GM19324 (cell line): Measurements from ENCODE around the gene SEBOX.

Source experiments
- ATAC-seq: cut with Tn5 transposase; IDR thresholded peaks from one replicate; pipeline ENCODE4 v1.9.1; 2021; ENCODE audit warnings: mild to moderate bottlenecking, moderate library complexity; ENCODE audit not compliant: unreplicated experiment, low FRiP score

The SEBOX gene

DNA sequence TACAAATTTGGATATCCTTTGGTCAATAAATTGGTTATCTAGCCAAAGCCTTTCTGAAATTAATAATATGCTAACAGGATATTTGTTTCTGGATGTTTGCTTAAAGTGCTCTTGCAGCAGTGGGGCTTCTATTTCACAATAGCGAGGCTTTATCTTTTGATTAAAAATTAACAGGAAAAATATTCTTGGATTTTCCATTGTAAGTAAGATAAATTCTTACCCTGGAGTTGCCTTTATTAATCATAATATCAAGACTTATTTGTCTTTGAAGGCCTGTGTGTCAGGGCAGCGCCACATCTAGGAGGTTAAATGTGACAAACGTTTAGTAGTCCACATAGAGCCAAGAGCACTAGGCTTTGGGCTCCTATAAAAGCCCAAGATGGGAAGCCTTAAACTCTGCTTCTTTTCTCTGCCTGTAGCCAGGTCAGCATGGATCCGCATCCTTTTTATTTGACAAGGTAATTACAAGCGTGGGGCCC, 40.7 kb downstream of the SEBOX start:
- ATAC-seq: no peak

DNA sequence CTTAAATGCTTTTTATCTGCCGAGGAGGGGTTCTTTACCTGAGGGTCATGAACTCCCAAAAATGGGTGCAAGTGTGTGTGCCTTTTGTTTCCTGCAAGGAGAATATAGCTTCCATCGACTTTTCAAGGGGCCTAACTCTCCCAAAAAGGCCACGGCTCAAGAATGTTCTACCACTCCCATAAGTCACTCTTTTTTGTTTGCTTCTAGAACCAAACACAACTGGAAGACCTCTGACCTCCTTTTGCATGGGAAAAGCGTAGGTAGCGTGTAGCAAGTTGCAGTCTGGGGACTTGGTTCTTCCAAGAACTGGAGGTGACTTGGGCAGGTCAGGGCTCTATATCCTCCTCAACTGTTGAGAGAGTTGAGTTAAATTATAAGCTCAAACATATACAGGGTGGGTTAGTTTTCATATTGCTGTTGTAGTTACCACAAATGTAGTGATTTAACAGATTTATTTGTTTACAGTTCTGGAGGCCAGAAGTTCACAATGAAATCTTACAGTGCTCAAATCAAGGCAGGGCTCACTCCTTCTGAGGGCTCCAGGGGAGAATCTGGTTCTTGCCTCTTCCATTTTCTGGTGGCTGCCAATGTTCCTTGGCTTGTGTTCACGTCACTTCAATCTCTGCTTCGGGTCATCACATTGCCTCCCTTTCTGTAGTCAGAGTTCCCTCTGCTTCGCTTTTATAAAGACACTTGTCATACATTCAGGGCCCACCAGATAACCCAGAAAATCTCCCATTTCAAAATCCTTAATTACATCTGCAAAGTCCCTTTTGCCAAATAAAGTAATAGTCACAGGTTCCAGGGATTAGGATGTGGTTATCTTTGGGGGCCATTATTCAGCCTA, 44.6 kb downstream of the SEBOX start:
- ATAC-seq: no peak

DNA sequence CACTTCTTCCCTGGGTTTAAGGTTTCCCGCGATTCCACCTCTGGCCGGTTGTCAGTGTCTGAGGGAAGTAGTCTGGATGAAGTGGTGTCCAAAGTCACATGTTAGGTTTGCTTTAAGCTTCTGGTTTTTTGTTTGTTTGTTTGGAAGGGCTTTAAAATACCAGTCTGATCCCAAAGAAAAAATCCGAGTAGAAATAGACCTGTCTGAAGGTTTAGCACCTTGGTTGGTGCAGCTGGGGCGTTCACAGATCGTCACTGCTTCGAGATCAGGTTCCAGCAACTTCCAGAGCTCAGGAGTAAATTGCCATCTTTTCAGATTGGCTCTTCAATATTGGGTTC, 45.4 kb downstream of the SEBOX start:
- ATAC-seq: no peak

DNA sequence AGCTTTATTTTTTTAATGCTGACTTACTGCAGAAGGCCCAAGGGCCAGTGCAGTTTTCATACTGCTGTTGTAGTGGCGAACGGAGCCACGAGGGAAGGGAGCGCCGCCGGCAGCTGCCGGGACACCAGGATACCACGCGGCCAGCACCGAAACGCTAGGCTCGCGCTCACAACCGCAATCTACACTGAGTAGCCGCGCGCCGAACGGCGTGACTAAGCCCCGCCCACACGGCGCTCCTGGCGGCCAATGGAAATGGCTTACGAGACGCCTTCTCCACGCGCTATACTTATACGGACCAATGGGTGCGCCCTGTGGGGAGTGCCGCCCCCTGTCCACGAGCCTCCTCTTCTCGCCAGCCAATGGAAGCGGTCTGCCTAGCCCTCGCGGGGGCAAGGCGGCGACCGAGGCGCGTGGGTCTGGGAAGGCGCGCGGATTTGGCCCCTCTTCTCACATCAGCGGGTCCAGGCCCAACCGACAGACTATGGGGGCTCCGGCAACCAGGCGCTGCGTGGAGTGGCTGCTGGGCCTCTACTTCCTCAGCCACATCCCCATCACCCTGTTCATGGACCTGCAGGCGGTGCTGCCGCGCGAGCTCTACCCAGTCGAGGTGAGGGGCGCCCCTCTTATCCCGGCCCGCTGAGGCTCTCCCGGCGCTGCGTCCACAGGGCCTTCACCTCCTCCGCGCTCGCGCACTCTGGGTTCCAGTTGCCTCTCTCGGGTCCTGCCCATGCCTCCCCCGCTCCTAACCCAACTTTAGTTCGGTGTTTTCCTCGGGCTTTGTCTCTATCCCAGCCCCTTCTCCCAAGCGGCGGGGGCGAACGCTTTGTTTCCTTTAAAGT, 46.0 kb downstream of the SEBOX start, which contains the start of gene TMEM97:
Gene TMEM97 (plus strand): TSS at position 442 of the 839 bp plus-strand sequence. CDS start 40 bp downstream, at position 482.
- peak; percentile 98 for ATAC-seq

DNA sequence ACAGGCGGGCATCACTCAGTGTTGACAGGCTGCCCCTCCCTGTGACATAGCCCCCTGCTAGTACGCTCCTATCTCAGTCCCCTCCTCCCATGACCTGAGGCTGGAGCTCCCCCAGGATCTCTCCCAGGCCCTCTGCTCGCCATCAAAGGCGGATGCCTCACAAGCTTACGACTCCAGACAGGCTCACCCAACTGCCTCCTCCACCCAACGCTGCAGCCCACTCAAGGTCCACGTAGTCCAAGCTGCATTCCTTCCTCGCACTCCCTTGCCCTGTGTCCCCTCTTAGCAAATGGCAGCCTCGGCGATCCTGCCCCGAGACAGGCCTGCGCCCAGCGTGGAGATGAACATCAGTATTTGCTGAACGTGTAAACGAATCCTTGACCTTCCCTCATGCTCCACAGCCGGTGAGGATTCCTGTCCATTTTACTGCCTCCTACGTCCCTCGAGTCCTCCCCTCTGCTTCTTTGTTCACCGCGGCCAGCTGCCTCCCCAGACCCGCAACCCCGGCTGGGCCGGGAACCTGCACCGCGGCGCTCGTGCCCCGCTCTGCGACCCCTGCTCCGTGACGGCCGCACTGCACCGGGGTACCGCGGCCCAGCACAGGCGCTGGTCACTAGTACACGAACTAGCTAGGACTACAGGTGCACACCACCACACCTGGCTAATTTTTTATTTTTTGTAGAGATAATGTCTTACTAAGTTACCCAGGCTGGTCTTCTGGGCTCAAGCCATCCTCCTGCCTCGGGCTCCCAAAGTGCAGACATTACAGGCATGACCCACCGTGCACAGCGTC, 46.8 kb downstream of the SEBOX start:
- peak; percentile 7 for ATAC-seq

DNA sequence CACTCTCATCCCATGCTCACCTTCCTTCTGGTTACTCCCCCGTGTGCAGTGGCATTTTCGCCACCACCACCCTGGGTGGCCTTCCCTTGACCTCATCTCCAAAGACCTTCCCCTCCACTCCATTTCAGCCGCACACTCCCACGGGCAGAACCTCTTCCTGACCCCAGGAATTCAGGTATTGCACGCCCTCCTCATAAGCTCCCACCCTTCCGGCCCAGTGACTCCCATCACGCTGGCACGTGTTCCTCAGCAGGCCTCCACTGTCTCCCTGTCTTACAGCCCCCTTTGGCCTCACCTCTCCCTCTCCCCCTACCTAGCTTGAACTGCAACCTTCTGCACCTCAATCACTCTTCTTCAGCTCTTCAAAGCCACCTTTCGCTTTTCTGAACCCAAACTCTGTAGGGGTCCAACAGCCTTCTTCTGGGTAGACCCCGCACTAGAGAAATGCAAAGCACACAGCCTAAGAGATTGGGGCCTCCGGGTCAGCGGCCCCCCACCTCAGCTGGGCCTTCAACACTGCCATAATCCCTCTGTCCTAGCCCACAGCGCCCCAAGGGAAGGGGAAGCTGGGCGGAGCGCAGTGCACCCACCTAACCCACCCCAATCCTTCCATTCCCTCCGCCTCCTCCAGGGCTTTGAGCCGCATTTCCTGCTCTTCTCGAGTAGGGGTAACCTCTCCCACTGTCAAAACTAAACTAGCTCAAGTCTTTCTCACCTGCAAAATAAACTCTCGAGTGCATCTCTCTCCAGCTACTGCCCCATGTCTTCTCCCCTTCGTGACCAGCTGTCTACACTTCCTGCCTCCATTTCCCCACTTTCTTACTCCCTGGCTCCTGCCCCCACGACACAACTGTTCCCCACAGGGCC, 47.7 kb downstream of the SEBOX start:
- no peak for ATAC-seq

DNA sequence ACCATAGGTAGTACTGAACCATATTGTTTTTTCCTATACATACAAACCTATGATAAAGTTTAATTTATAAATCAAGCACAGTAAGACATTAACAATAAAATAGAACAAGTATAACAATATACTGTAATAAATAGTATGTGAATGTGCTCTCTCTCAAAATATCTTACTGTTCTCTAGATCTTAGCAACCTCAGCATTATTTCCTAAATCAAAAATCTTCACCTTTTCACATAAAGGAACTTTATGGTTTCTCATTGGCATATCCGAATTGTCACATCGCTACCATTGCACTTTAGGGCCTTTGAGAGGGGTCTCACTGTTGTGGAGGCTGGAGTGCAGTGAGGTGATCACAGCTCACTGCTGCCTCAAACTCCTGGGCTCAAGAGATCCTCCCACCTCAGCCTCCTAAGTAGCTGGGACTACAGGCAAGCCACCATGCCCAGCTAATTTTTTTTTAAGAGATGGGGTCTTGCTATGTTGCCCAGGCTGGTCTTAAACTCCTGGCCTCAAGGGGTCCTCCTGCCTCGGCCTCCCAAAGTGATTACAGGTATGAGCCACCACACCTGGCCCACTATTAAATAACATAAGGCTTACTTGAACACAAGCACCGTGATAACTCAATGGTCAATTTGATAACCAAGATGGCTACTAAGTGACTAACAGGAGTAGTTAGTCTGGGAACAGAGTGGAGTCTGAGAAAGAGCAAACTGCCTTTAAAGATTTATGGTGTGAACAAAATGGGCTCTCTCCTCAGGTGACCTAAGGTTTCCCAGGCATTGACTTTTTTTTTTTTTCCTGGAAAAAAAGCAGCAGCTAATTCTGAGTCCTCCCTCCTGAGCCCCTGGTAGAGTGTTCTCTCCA, 48.9 kb downstream of the SEBOX start:
- no peak for ATAC-seq

DNA sequence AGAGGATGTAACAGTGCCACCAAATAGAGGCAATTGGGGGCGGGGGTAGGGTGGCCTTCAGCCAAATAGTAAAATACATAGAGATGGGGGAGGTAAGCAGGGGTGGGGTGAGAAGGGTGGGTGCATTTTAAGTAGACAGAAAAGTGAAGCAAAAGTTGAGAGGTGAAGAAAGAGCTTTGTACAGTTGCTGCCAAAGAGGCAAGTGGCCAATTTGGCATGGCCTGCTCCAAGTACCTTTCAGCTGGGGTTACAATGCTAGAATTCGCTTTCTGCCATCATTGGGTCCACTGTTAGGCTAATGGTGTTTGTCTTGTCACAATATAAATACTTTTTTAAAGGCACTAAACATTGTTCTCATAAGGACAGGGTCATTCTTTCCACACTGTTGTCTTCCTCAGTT, 51.2 kb downstream of the SEBOX start:
- no peak for ATAC-seq
